Measurements from ENCODE around the gene GRIA3. TPM values are rescaled to one million over a fixed set of nuclear protein-coding genes. Genes with fewer than 3 reads are reported as not detected.

Gene GRIA3
- total and polyA plus RNA-seq, 10 of the 15 experiments (the other 5 are each of a cell fraction or from before 2014, with no cell fraction given): 0.45 to 4.3 (median 2.2) TPM

GRCh38 chrX:123291623-123292022 is 107.5 kb downstream of the GRIA3 start:
- intact Hi-C loops (cut with micrococcal nuclease; ENCODE audit: unreplicated experiment) (no loop called here), in situ Hi-C loops (cut with MboI) (no loop called here)
- ATAC-seq (no peak), DNase-seq (ENCODE audit: low read depth, low spot score) (no peak), FAIRE-seq (no peak)
- CTCF ChIA-PET: interaction anchor here (1.1 to 1.2 kb wide), 3 partner anchors 12 to 131 kb away, joined by 4 to 6 read pairs (median 5); no protein-coding TSS in a partner anchor
- BruUV-seq (replicated peaks): no TSS peak
- WGBS (ENCODE audit: insufficient coverage, insufficient replicate concordance, low lambda C conversion rate, missing lambda C conversion rate): 25% methylated on average over 3 of the region's 3 CpGs
- no peaks in the 10 kb centered on the region for H3K9me3 ChIP-seq (replicated peaks; ENCODE audit: control insufficient read depth, insufficient read depth, low read length)
- H3K4me2 ChIP-seq (ENCODE audit: control insufficient read depth, insufficient read depth): no peak overlapping the region
- no peaks in the 10 kb centered on the region for H3K4me1 ChIP-seq (ENCODE audit: control insufficient read depth, insufficient read depth, low read length)
- no peaks in the 10 kb centered on the region for H4K20me1 ChIP-seq (ENCODE audit: control insufficient read depth, insufficient read depth)
- H3K4me3 ChIP-seq: no peak overlapping the region
- SMC1A ChIA-PET (ENCODE audit: uncharacterized antibody, unreplicated experiment): interaction anchor here (1.1 to 2.8 kb wide), 5 partner anchors 10 to 131 kb away, joined by 4 to 7 read pairs (median 5); no protein-coding TSS in a partner anchor
- H2AFZ ChIP-seq (ENCODE audit: control insufficient read depth, low read depth, low read length): no peak overlapping the region
- RAD21 ChIA-PET (ENCODE audit: unreplicated experiment): interaction anchor here (0.8 kb wide), 1 partner anchor 54 kb away, joined by 3 read pairs; no protein-coding TSS in a partner anchor
- POLR2A ChIA-PET: no interaction called here
- no peaks in the 10 kb centered on the region for H3K79me2 ChIP-seq (ENCODE audit: control insufficient read depth, insufficient read depth, low read length)
- no peak overlapping the region for H3K27ac ChIP-seq (ENCODE audit: control insufficient read depth, insufficient read depth)
- no peak for TF ChIP-seq BCL3 (IDR thresholded peaks at IDR 0.05; ENCODE audit: borderline replicate concordance, insufficient read depth, low read depth, low read length, poor library complexity, severe bottlenecking)
- H3K27me3 ChIP-seq (replicated peaks in 1 of 2; ENCODE audit: control insufficient read depth in 2 of 2, insufficient read depth in 2 of 2, low read length in 1 of 2): no peaks in the 10 kb centered on the region
- no peaks in the 10 kb centered on the region for H3K36me3 ChIP-seq (ENCODE audit: control insufficient read depth in 2 of 2, insufficient read depth in 2 of 2, low read length in 1 of 2)
- H3K9ac ChIP-seq (ENCODE audit: control insufficient read depth, insufficient read depth, low read length): no peak overlapping the region

DNA sequence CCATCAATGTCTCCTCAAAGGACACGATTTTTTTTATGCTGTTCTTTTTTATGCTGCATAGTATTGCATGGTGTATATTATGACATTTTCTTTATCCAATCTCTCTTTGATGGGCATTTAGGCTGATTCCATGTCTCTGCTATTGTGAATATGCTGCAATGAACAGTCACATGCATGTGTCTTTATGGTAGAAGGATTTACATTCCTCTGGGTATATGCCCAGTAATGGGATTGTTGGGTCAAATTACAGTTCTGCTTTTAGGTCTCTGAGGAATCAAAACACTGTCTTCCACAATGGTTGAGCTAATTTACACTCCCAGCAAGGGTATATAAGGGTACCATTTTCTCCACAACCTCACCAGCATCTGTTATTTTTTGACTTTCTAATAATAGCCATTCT is 113.9 kb downstream of the GRIA3 start:
- Histone ChIP-seq H3K4me2 (ENCODE audit: control insufficient read depth, insufficient read depth) (no peak overlapping the region), H3K9ac (ENCODE audit: control insufficient read depth, insufficient read depth, low read length) (no peak overlapping the region), H4K20me1 (ENCODE audit: control insufficient read depth, insufficient read depth) (no peaks in the 10 kb centered on the region), H3K79me2 (ENCODE audit: control insufficient read depth, insufficient read depth, low read length) (no peaks in the 10 kb centered on the region), H3K4me1 (ENCODE audit: control insufficient read depth, insufficient read depth, low read length) (no peaks in the 10 kb centered on the region), H3K27ac (ENCODE audit: control insufficient read depth, insufficient read depth) (no peak overlapping the region), H3K4me3 (no peak overlapping the region), H2AFZ (ENCODE audit: control insufficient read depth, low read depth, low read length) (no peak overlapping the region), H3K9me3 (replicated peaks; ENCODE audit: control insufficient read depth, insufficient read depth, low read length) (no peaks in the 10 kb centered on the region), H3K36me3 (ENCODE audit: control insufficient read depth in 2 of 2, insufficient read depth in 2 of 2, low read length in 1 of 2) (no peaks in the 10 kb centered on the region), H3K27me3 (replicated peaks in 1 of 2; ENCODE audit: control insufficient read depth in 2 of 2, insufficient read depth in 2 of 2, low read length in 1 of 2) (no peaks in the 10 kb centered on the region)
- ChIA-PET CTCF (interaction anchor here (1.5 to 1.8 kb wide), 2 partner anchors 24 to 125 kb away, joined by 5 read pairs; no protein-coding TSS in a partner anchor), POLR2A (no interaction called here), SMC1A (ENCODE audit: uncharacterized antibody, unreplicated experiment) (interaction anchor here (0.9 to 3.4 kb wide), 4 partner anchors 12 to 124 kb away, joined by 3 to 12 read pairs (median 4); no protein-coding TSS in a partner anchor), RAD21 (ENCODE audit: unreplicated experiment) (no interaction called here)
- DNase-seq (ENCODE audit: low read depth, low spot score) (no peak), FAIRE-seq (no peak), ATAC-seq (no peak)
- WGBS (ENCODE audit: insufficient coverage, insufficient replicate concordance, low lambda C conversion rate, missing lambda C conversion rate): 4% methylated on average over 1 of the region's 1 CpG
- no peak for TF ChIP-seq NR2C2 (IDR thresholded peaks at IDR 0.05; ENCODE audit: borderline replicate concordance, control insufficient read depth, insufficient read length, low read depth)
- no peak for TF ChIP-seq PAX8 (IDR thresholded peaks at IDR 0.05)
- no peak for TF ChIP-seq STAT1 (conservative IDR thresholded peaks at IDR 0.05)
- TF ChIP-seq HCFC1 (IDR thresholded peaks at IDR 0.05; ENCODE audit: low read length): no peak
- in situ Hi-C loops (cut with MboI) (no loop called here), intact Hi-C loops (cut with micrococcal nuclease; ENCODE audit: unreplicated experiment) (no loop called here)
- no TSS peak for BruUV-seq (replicated peaks)
